DND-41 (cell line): ENCODE measurements around the gene SNX32.

Experiments
- ATAC-seq: fragments of 200-7000 bp; cut with Tn5 transposase; 3 replicates; pipeline ENCODE4 v1.9.1; 2021; ENCODE audit warnings: low read depth; ENCODE audit not compliant: insufficient read depth
- DNase-seq: peaks from one replicate; pipeline ENCODE4 v3.0.0-alpha.2; 2020
- H2AFZ ChIP-seq: 2 replicates; pipeline ENCODE4 v1.6.0; 2012; ENCODE audit warnings: low read depth, low read length
- H3K27ac ChIP-seq: 2 replicates; pipeline ENCODE4 v1.5.1; 2012; ENCODE audit warnings: low read length, inconsistent platforms
- H3K27me3 ChIP-seq: fragments of 200-600 bp; sonication (generic); 2 replicates; pipeline ENCODE4 v1.6.0; 2012; ENCODE audit warnings: low read length, mild to moderate bottlenecking, inconsistent platforms; ENCODE audit not compliant: insufficient read depth, poor library complexity
- H3K36me3 ChIP-seq: 2 replicates; pipeline ENCODE4 v1.5.1; 2012; ENCODE audit warnings: low read length, inconsistent platforms; ENCODE audit not compliant: insufficient read depth
- H3K4me1 ChIP-seq: 2 replicates; pipeline ENCODE4 v1.5.1; 2012; ENCODE audit warnings: mild to moderate bottlenecking, low read length; ENCODE audit not compliant: insufficient read depth
- H3K4me2 ChIP-seq: 2 replicates; pipeline ENCODE4 v1.6.0; 2012; ENCODE audit warnings: mild to moderate bottlenecking, moderate library complexity, low read length, inconsistent platforms; ENCODE audit not compliant: insufficient read depth
- H3K4me3 ChIP-seq, 2 experiments: fragments of 200-600 bp in 1 of 2; shearing (Covaris generic) in 1 of 2; 2 replicates each; pipeline ENCODE4 v1.5.1; 2012 to 2016; ENCODE audit warnings: inconsistent platforms in 2 of 2, low read length in 2 of 2, mild to moderate bottlenecking in 2 of 2, low read depth in 1 of 2, moderate library complexity in 1 of 2
- H3K79me2 ChIP-seq: 2 replicates; pipeline ENCODE4 v1.6.0; 2012; ENCODE audit warnings: low read length, inconsistent platforms; ENCODE audit not compliant: insufficient read depth
- H3K9ac ChIP-seq: 2 replicates; pipeline ENCODE4 v1.6.0; 2012; ENCODE audit warnings: low read depth, mild to moderate bottlenecking, inconsistent platforms, low read length, moderate library complexity
- H3K9me3 ChIP-seq: 2 replicates; pipeline ENCODE4 v1.5.1; 2012; ENCODE audit warnings: low read length, moderate library complexity, mild to moderate bottlenecking, inconsistent platforms; ENCODE audit not compliant: insufficient read depth, severe bottlenecking
- H4K20me1 ChIP-seq: 2 replicates; pipeline ENCODE4 v1.6.0; 2012; ENCODE audit warnings: low read length; ENCODE audit not compliant: insufficient read depth
- EZH2 ChIP-seq: IDR thresholded peaks from 3 replicates; pipeline ENCODE4 v1.6.1; 2012; ENCODE audit warnings: borderline replicate concordance, low read depth, mild to moderate bottlenecking, moderate library complexity, low read length, inconsistent platforms; ENCODE audit not compliant: severe bottlenecking
- TF ChIP-seq, protein P1 (sequence below): IDR thresholded peaks from 2 replicates; pipeline ENCODE4 v1.5.1; 2012; ENCODE audit warnings: borderline replicate concordance, low read length, moderate library complexity, mild to moderate bottlenecking; ENCODE audit not compliant: poor library complexity, severe bottlenecking; ENCODE audit errors: extremely low read depth

The SNX32 gene

DNA sequence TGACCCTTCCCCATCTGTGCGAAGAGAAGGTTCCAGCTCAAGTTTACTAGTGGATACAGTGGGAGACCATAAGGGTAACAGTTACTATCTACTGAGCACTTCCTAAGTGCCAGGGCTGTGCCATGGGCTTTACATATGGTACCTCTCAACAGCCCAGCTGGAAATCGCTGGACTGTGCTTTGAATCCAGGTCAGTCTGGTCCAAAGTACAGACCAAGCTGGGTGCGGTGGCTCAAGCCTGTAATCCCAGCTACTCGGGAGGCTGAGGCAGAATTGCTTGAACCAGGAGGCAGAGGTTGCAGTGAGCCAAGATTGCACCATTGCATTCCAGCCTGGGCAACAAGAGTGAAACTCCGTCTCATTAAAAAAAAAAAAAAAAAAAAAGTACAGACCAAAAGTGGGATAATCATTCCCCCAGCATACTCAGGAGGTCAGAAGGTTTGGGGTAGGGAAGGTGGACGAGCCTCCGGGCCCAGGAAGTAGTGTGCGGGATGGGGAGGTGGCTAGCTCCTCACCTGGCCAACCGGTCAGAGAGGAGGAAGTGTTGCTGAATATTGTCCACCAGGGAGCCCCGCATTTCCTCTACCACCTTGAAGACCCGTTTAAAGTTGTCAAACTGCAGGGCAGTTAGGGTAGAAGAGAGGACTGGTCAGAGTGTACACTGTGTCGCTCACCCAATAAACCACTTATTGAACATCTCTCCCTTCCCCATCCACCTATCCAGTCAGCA lies 52.2 kb downstream of the SNX32 start:
- no peaks in the 10 kb centered on the region for H3K9me3 ChIP-seq
- H4K20me1 ChIP-seq = peaks cover 13% of the 10 kb centered on the region
- H3K27ac ChIP-seq = no peak overlapping the region
- no peak overlapping the region for H3K4me3 ChIP-seq
- H3K36me3 ChIP-seq = peaks cover 57% of the 10 kb centered on the region
- peaks cover 59% of the 10 kb centered on the region for H3K4me1 ChIP-seq
- DNase-seq = no peak
- TF ChIP-seq, protein P1, sequence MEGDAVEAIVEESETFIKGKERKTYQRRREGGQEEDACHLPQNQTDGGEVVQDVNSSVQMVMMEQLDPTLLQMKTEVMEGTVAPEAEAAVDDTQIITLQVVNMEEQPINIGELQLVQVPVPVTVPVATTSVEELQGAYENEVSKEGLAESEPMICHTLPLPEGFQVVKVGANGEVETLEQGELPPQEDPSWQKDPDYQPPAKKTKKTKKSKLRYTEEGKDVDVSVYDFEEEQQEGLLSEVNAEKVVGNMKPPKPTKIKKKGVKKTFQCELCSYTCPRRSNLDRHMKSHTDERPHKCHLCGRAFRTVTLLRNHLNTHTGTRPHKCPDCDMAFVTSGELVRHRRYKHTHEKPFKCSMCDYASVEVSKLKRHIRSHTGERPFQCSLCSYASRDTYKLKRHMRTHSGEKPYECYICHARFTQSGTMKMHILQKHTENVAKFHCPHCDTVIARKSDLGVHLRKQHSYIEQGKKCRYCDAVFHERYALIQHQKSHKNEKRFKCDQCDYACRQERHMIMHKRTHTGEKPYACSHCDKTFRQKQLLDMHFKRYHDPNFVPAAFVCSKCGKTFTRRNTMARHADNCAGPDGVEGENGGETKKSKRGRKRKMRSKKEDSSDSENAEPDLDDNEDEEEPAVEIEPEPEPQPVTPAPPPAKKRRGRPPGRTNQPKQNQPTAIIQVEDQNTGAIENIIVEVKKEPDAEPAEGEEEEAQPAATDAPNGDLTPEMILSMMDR = no peak
- no peak for TF ChIP-seq EZH2
- H3K79me2 ChIP-seq = peaks cover 23% of the 10 kb centered on the region
- no peak overlapping the region for H2AFZ ChIP-seq
- no peak overlapping the region for H3K9ac ChIP-seq
- H3K27me3 ChIP-seq = no peaks in the 10 kb centered on the region
- no peak for ATAC-seq
- H3K4me2 ChIP-seq = no peak overlapping the region

DNA sequence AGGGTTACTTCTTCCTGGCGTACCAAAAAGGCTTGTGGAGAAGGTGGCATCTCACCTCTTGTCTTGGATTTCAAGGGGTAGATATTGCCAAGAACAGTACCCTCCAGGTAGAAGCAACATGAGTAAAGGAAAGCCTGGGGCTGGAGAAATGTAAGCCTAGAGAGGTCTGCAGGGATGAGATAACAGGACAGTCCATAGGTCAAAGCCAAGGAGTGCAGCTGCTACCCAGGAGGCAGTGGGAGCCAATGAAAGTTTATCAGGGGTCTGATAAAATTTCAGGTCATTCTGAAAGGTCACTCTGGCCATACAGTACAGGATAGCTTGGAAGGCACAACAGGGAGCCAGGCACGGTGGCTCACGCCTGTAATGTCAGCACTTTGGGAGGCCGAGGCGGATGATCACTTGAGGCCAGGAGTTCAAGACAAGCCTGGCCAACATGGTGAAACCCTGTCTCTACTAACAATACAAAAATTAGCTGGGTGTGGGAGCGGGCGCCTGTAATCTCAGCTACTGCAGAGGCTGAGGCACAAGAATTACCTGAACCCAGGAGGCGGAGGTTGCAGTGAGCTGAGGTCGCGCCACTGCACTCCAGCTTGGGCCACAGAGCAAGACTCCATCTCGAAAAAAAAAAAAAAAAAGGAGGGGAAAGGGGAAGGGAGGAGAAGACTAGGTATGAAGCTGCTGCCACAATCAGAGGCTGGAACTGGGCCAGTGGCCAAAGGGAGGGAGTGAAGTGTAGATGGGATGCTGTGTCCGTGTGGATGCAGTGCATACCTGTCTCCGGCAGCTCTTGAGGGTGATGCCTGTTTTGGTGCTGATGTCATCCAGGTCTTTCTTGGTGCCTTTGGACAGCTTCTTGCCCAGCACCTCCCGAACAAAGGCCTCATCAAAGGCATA lies 53.3 kb downstream of the SNX32 start:
- ATAC-seq (no peak), DNase-seq (no peak)
- Histone ChIP-seq H3K9ac (peak overlapping the region; percentile 75), H3K9me3 (no peaks in the 10 kb centered on the region), H3K79me2 (peaks cover 34% of the 10 kb centered on the region), H3K27ac (peak overlapping the region; percentile 83), H3K4me2 (peak overlapping the region; percentile 96), H3K4me1 (peaks cover 70% of the 10 kb centered on the region), H2AFZ (no peak overlapping the region), H4K20me1 (peaks cover 24% of the 10 kb centered on the region), H3K36me3 (peaks cover 56% of the 10 kb centered on the region), H3K4me3 (peak overlapping the region; percentile 42 to 71; a peak in 3 of 4 replicates), H3K27me3 (no peaks in the 10 kb centered on the region)
- TF ChIP-seq, protein P1 = no peak
- no peak for TF ChIP-seq EZH2

DNA sequence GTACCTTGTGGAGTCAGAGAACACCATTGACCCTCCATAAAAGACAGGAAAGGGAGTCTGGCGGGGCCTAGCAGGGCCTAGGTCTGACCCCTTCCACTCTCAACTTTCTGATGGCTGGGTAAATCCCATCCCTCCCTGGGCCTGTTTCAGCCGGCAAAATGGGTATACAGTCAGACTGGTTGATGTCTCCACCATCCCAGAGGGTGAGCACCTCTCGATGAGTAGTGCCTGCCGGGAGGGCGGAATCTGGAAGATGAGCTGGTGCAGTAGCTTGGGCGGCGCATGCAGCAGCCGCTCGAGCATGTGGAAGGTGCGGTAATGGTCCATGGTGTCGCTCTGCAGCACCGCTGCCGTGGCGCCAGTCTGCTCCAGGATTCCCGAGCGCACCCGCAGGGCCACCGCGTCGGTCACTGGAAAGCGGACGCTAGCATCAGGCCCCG lies 54.0 kb downstream of the SNX32 start:
- H3K9me3 ChIP-seq = no peaks in the 10 kb centered on the region
- TF ChIP-seq, protein P1 = no peak
- TF ChIP-seq EZH2 = no peak
- H3K4me2 ChIP-seq = peak overlapping the region; percentile 96
- peaks cover 34% of the 10 kb centered on the region for H3K79me2 ChIP-seq
- peak overlapping the region; percentile 95 for H2AFZ ChIP-seq
- peak overlapping the region; percentile 75 for H3K9ac ChIP-seq
- peaks cover 49% of the 10 kb centered on the region for H3K36me3 ChIP-seq
- H3K27me3 ChIP-seq = no peaks in the 10 kb centered on the region
- DNase-seq = peak; percentile 32
- H4K20me1 ChIP-seq = peaks cover 30% of the 10 kb centered on the region
- peak overlapping the region; percentile 83 for H3K27ac ChIP-seq
- peak overlapping the region; percentile 42 to 71 for H3K4me3 ChIP-seq
- no peak for ATAC-seq
- H3K4me1 ChIP-seq = peaks cover 77% of the 10 kb centered on the region
